Neural cell (in vitro differentiated cells): ENCODE measurements around the gene SRSF7. TPM values are rescaled to one million over a fixed set of nuclear protein-coding genes. Genes with fewer than 3 reads are reported as not detected.

Source experiments
- H2AFZ ChIP-seq: fragments of 200-600, 300-800 bp; sonication (generic), shearing (Covaris generic); 2 replicates; pipeline ENCODE4 v1.6.0; 2014; ENCODE audit warnings: low read depth, mild to moderate bottlenecking, antibody characterized with exemption, low read length, moderate library complexity
- H3F3A ChIP-seq: fragments of 200-600 bp; shearing (Covaris generic); 2 replicates; pipeline ENCODE4 v1.6.1; 2016; ENCODE audit warnings: mild to moderate bottlenecking, moderate library complexity, mixed read lengths, antibody characterized with exemption, low read length; ENCODE audit not compliant: insufficient read depth, poor library complexity, severe bottlenecking
- H3K27ac ChIP-seq: fragments of 200-600, 300-800 bp; sonication (generic), shearing (Covaris generic); 2 replicates; pipeline ENCODE4 v1.5.1; 2014; ENCODE audit warnings: mild to moderate bottlenecking, low read length, moderate library complexity
- H3K27me3 ChIP-seq: fragments of 300-800, 200-600 bp; sonication (generic), shearing (Covaris generic); 2 replicates; pipeline ENCODE4 v1.6.0; 2014; ENCODE audit warnings: mild to moderate bottlenecking, low read depth, low read length, moderate library complexity; ENCODE audit not compliant: insufficient read depth
- H3K36me3 ChIP-seq: fragments of 300-800, 200-600 bp; sonication (generic), shearing (Covaris generic); 2 replicates; pipeline ENCODE4 v1.5.1; 2014; ENCODE audit warnings: mild to moderate bottlenecking, antibody characterized with exemption, low read length, moderate library complexity; ENCODE audit not compliant: insufficient read depth
- H3K4me2 ChIP-seq: fragments of 300-800, 200-600 bp; sonication (generic), shearing (Covaris generic); 2 replicates; pipeline ENCODE4 v1.6.0; 2014; ENCODE audit warnings: mild to moderate bottlenecking, low read length
- H3K4me3 ChIP-seq: fragments of 300-800, 200-600 bp; sonication (generic), shearing (Covaris generic); 2 replicates; pipeline ENCODE4 v1.5.1; 2014; ENCODE audit warnings: mild to moderate bottlenecking, low read length, moderate library complexity
- H3K79me2 ChIP-seq: fragments of 200-600 bp; shearing (Covaris generic); replicated peaks from 2 replicates; pipeline ENCODE4 v1.6.0; 2014; ENCODE audit warnings: mild to moderate bottlenecking, low read length, moderate library complexity; ENCODE audit not compliant: insufficient read depth
- H3K9ac ChIP-seq: fragments of 300-800, 200-600 bp; sonication (generic), shearing (Covaris generic); 2 replicates; pipeline ENCODE4 v1.6.1; 2016; ENCODE audit warnings: mild to moderate bottlenecking, low read length, mixed read lengths
- H3K9me2 ChIP-seq: fragments of 200-600 bp; shearing (Covaris generic); 2 replicates; pipeline ENCODE4 v1.6.1; 2016; ENCODE audit warnings: mild to moderate bottlenecking, low read length, mixed read lengths; ENCODE audit not compliant: insufficient read depth
- H3K9me3 ChIP-seq: fragments of 200-600, 300-800 bp; sonication (generic), shearing (Covaris generic); 2 replicates; pipeline ENCODE4 v1.6.1; 2016; ENCODE audit warnings: mild to moderate bottlenecking, mixed run types, low read length, moderate library complexity, mixed read lengths
- H4K20me1 ChIP-seq: fragments of 200-600 bp; shearing (Covaris generic); 2 replicates; pipeline ENCODE4 v1.6.1; 2016; ENCODE audit warnings: mild to moderate bottlenecking, mixed run types; ENCODE audit not compliant: insufficient read depth
- EP300 ChIP-seq: fragments of 450-650 bp; conservative IDR thresholded peaks from 2 replicates; pipeline ENCODE4 v1.6.1; 2014; ENCODE audit warnings: antibody characterized with exemption, mild to moderate bottlenecking, moderate library complexity; ENCODE audit not compliant: poor library complexity, severe bottlenecking
- EZH2 ChIP-seq: fragments of 200-600, 300-800 bp; shearing (Covaris generic), sonication (generic); IDR thresholded peaks from 2 replicates; pipeline ENCODE4 v1.6.1; 2014; ENCODE audit warnings: antibody characterized with exemption, low read length, borderline replicate concordance, mild to moderate bottlenecking; ENCODE audit not compliant: insufficient read depth, poor library complexity, severe bottlenecking
- MXI1 ChIP-seq: fragments of 450-650 bp; conservative IDR thresholded peaks from 2 replicates; pipeline ENCODE4 v1.6.1; 2014; ENCODE audit warnings: antibody characterized with exemption, mild to moderate bottlenecking; ENCODE audit not compliant: poor library complexity, severe bottlenecking
- POLR2AphosphoS5 ChIP-seq: IDR thresholded peaks from 2 replicates; pipeline ENCODE4 v1.6.1; 2012
- RAD21 ChIP-seq: fragments of 450-650 bp; conservative IDR thresholded peaks from 2 replicates; pipeline ENCODE4 v1.6.1; 2014; ENCODE audit warnings: antibody characterized with exemption, mild to moderate bottlenecking, moderate library complexity
- SMC3 ChIP-seq: fragments of 450-650 bp; conservative IDR thresholded peaks from 2 replicates; pipeline ENCODE4 v1.6.1; 2014; ENCODE audit warnings: antibody characterized with exemption, mild to moderate bottlenecking, moderate library complexity; ENCODE audit not compliant: poor library complexity
- TAF1 ChIP-seq: IDR thresholded peaks from 2 replicates; pipeline ENCODE4 v1.6.1; 2012; ENCODE audit warnings: low read depth
- polyA plus RNA-seq: library from polyadenylated mRNA; depleted of rRNA; stranded (reverse); fragments of >200 nt; gene quantifications from 2 replicates; pipeline ENCODE4 v1.2.3, GENCODE V29; 2014
- TF ChIP-seq, protein P1 (sequence below): IDR thresholded peaks from 2 replicates; pipeline ENCODE4 v1.6.1; 2012; ENCODE audit warnings: borderline replicate concordance
- TF ChIP-seq, protein P2 (sequence below): fragments of 450-650 bp; IDR thresholded peaks from 2 replicates; pipeline ENCODE4 v1.5.1; 2014; ENCODE audit warnings: antibody characterized with exemption, mild to moderate bottlenecking, moderate library complexity; ENCODE audit not compliant: poor library complexity, severe bottlenecking

SRSF7 gene
- polyA plus RNA-seq, 1 donor from 2014 or later = 286 TPM

DNA sequence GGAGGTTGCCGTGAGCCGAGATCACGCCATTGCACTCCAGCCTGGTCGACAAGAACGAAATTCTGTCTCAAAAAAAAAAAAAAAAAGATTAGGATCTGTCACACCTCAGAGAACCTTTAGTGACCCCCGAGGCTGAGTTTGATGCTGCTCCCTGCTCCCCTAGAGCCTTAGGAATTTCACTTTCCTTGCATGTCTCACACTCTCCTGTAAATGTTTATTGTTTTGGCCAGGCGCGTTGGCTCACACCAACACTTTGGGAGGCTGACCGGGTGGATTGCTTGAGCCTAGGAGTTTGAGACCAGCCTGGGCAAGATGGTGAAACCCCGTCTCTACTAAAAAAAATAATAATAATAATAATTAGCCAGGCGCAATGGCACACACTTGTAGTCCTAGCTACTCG is 31.5 kb downstream of the SRSF7 start:
- TF ChIP-seq RAD21 = no peak
- TF ChIP-seq MXI1 = no peak
- TF ChIP-seq SMC3 = no peak
- no peak for TF ChIP-seq POLR2AphosphoS5
- TF ChIP-seq, protein P1, sequence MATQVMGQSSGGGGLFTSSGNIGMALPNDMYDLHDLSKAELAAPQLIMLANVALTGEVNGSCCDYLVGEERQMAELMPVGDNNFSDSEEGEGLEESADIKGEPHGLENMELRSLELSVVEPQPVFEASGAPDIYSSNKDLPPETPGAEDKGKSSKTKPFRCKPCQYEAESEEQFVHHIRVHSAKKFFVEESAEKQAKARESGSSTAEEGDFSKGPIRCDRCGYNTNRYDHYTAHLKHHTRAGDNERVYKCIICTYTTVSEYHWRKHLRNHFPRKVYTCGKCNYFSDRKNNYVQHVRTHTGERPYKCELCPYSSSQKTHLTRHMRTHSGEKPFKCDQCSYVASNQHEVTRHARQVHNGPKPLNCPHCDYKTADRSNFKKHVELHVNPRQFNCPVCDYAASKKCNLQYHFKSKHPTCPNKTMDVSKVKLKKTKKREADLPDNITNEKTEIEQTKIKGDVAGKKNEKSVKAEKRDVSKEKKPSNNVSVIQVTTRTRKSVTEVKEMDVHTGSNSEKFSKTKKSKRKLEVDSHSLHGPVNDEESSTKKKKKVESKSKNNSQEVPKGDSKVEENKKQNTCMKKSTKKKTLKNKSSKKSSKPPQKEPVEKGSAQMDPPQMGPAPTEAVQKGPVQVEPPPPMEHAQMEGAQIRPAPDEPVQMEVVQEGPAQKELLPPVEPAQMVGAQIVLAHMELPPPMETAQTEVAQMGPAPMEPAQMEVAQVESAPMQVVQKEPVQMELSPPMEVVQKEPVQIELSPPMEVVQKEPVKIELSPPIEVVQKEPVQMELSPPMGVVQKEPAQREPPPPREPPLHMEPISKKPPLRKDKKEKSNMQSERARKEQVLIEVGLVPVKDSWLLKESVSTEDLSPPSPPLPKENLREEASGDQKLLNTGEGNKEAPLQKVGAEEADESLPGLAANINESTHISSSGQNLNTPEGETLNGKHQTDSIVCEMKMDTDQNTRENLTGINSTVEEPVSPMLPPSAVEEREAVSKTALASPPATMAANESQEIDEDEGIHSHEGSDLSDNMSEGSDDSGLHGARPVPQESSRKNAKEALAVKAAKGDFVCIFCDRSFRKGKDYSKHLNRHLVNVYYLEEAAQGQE = no peak
- TF ChIP-seq, protein P2, sequence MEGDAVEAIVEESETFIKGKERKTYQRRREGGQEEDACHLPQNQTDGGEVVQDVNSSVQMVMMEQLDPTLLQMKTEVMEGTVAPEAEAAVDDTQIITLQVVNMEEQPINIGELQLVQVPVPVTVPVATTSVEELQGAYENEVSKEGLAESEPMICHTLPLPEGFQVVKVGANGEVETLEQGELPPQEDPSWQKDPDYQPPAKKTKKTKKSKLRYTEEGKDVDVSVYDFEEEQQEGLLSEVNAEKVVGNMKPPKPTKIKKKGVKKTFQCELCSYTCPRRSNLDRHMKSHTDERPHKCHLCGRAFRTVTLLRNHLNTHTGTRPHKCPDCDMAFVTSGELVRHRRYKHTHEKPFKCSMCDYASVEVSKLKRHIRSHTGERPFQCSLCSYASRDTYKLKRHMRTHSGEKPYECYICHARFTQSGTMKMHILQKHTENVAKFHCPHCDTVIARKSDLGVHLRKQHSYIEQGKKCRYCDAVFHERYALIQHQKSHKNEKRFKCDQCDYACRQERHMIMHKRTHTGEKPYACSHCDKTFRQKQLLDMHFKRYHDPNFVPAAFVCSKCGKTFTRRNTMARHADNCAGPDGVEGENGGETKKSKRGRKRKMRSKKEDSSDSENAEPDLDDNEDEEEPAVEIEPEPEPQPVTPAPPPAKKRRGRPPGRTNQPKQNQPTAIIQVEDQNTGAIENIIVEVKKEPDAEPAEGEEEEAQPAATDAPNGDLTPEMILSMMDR = no peak
- no peak for TF ChIP-seq EP300
- TF ChIP-seq EZH2 = no peak
- TF ChIP-seq TAF1 = no peak
- H4K20me1 ChIP-seq = no peaks in the 10 kb centered on the region
- no peaks in the 10 kb centered on the region for H3K36me3 ChIP-seq
- H3K27ac ChIP-seq = no peak overlapping the region
- no peaks in the 10 kb centered on the region for H3K27me3 ChIP-seq
- no peaks in the 10 kb centered on the region for H3K9me3 ChIP-seq
- no peak overlapping the region for H3K9ac ChIP-seq
- no peaks in the 10 kb centered on the region for H3F3A ChIP-seq
- H3K9me2 ChIP-seq = no peaks in the 10 kb centered on the region
- H3K79me2 ChIP-seq = no peaks in the 10 kb centered on the region
- H3K4me2 ChIP-seq = no peak overlapping the region
- H3K4me3 ChIP-seq = no peak overlapping the region
- no peak overlapping the region for H2AFZ ChIP-seq

DNA sequence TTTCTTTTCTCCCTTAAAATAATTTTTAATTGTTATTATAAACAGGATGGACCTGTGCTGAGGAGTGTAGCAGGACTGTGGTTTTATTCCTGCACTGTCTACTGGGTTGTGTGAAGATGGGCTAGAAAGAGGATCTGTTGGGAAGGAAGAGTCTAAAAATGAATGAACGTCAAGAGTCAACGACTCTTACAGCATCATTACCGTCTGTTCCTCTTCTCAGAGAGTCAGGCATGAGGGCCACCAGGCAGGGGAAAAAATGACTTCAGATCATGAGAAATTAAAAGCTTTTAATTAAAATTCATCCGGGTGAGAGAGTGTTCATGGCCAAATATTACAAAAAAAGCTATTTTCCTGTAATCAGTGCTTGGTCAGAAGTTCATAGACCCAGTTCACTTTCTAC is 32.6 kb downstream of the SRSF7 start:
- no peak overlapping the region for H3K27ac ChIP-seq
- no peak overlapping the region for H2AFZ ChIP-seq
- H3K27me3 ChIP-seq = no peaks in the 10 kb centered on the region
- no peaks in the 10 kb centered on the region for H3K79me2 ChIP-seq
- no peaks in the 10 kb centered on the region for H3K9me2 ChIP-seq
- no peaks in the 10 kb centered on the region for H3K9me3 ChIP-seq
- no peak overlapping the region for H3K4me2 ChIP-seq
- no peaks in the 10 kb centered on the region for H3F3A ChIP-seq
- H3K4me3 ChIP-seq = no peak overlapping the region
- no peaks in the 10 kb centered on the region for H4K20me1 ChIP-seq
- no peaks in the 10 kb centered on the region for H3K36me3 ChIP-seq
- H3K9ac ChIP-seq = no peak overlapping the region
- TF ChIP-seq, protein P1 = no peak
- TF ChIP-seq EZH2 (no peak), POLR2AphosphoS5 (no peak), MXI1 (no peak), EP300 (no peak), RAD21 (no peak), SMC3 (no peak), TAF1 (no peak)
- TF ChIP-seq, protein P2 = no peak
